SK-N-SH (cell line): Measurements from ENCODE around the gene ZNF575. TPM values are rescaled to one million over a fixed set of nuclear protein-coding genes. Genes with fewer than 3 reads are reported as not detected.

Source experiments
- CTCF ChIA-PET: fragments of 300-600, 350-600 bp; formaldehyde crosslinking; extraction: SDS; loops from one replicate; lab custom pipeline; 2021; lab: Yijun Ruan, JAX
- POLR2A ChIA-PET: fragments of 350-600 bp; sonication (Branson Sonifier 250); formaldehyde crosslinking; extraction: SDS; loops from one replicate; lab custom pipeline; 2020; ENCODE audit warnings: antibody characterized with exemption, inconsistent platforms; lab: Yijun Ruan, JAX
- DNase-seq: peaks from one replicate; pipeline ENCODE4 v3.0.0; 2012
- H2AFZ ChIP-seq: fragments of 200-600 bp; sonication (generic); 2 replicates; pipeline ENCODE4 v1.8.1; 2016; ENCODE audit warnings: antibody characterized with exemption, mild to moderate bottlenecking, low read depth
- H3F3A ChIP-seq: fragments of 200-600 bp; sonication (generic); replicated peaks from 2 replicates; pipeline ENCODE3; 2016; ENCODE audit warnings: antibody characterized with exemption, mild to moderate bottlenecking; ENCODE audit not compliant: insufficient read depth
- H3K27ac ChIP-seq, 2 experiments: fragments of 200-500 bp in 1 of 2; fragments of 200-600 bp in 1 of 2; sonication (Bioruptor generic) in 1 of 2; sonication (generic), shearing (Covaris generic) in 1 of 2; 2 replicates each; pipeline versions ENCODE4 v1.5.1 to v1.6.1; 2014 to 2016; ENCODE audit warnings: low read depth in 2 of 2, inconsistent platforms in 1 of 2, low read length in 1 of 2, mild to moderate bottlenecking in 1 of 2, mixed read lengths in 1 of 2
- H3K27me3 ChIP-seq: fragments of 200-600 bp; sonication (generic), shearing (Covaris generic); 2 replicates; pipeline ENCODE4 v1.6.1; 2016; ENCODE audit warnings: mixed run types; ENCODE audit not compliant: insufficient read depth
- H3K36me3 ChIP-seq, 2 experiments: fragments of 200-500 bp in 1 of 2; fragments of 200-600 bp in 1 of 2; sonication (Bioruptor generic) in 1 of 2; sonication (generic) in 1 of 2; replicated peaks in 1 of 2; 2 replicates each; pipeline versions ENCODE3 to v1.5.1; 2014 to 2016; ENCODE audit warnings: low read length in 1 of 2, mild to moderate bottlenecking in 1 of 2; ENCODE audit not compliant: insufficient read depth in 2 of 2, control insufficient read depth in 1 of 2
- H3K4me1 ChIP-seq, 2 experiments: fragments of 200-500 bp in 1 of 2; fragments of 200-600 bp in 1 of 2; sonication (Bioruptor generic) in 1 of 2; sonication (generic), shearing (Covaris generic) in 1 of 2; 2 replicates each; pipeline versions ENCODE4 v1.5.1 to v1.6.1; 2014 to 2016; ENCODE audit warnings: low read depth in 1 of 2, low read length in 1 of 2, mixed run types in 1 of 2; ENCODE audit not compliant: insufficient read depth in 2 of 2, control insufficient read depth in 1 of 2
- H3K4me2 ChIP-seq: fragments of 200-600 bp; sonication (generic), shearing (Covaris generic); 2 replicates; pipeline ENCODE4 v1.6.1; 2017; ENCODE audit warnings: mixed run types
- H3K4me3 ChIP-seq, 2 experiments: fragments of 200-500 bp in 1 of 2; fragments of 200-600 bp in 1 of 2; sonication (Bioruptor generic) in 1 of 2; sonication (generic), shearing (Covaris generic) in 1 of 2; 2 replicates each; pipeline versions ENCODE4 v1.5.1 to v1.8.1; 2014 to 2016; ENCODE audit warnings: low read depth in 2 of 2, inconsistent platforms in 1 of 2, low read length in 1 of 2, mild to moderate bottlenecking in 1 of 2, mixed read lengths in 1 of 2, moderate library complexity in 1 of 2
- H3K79me2 ChIP-seq: fragments of 200-600 bp; sonication (generic); 2 replicates; pipeline ENCODE4 v1.8.1; 2017; ENCODE audit warnings: mild to moderate bottlenecking; ENCODE audit not compliant: insufficient read depth
- H3K9ac ChIP-seq: fragments of 200-600 bp; sonication (generic); 2 replicates; pipeline ENCODE4 v1.6.1; 2017; ENCODE audit warnings: mixed run types
- H3K9me2 ChIP-seq: fragments of 200-600 bp; sonication (generic); 2 replicates; pipeline ENCODE4 v1.6.1; 2017; ENCODE audit warnings: mixed run types
- H3K9me3 ChIP-seq: fragments of 200-600 bp; sonication (generic); 2 replicates; pipeline ENCODE4 v1.6.1; 2017; ENCODE audit warnings: mixed run types, mild to moderate bottlenecking, moderate library complexity
- H4K20me1 ChIP-seq: fragments of 200-600 bp; sonication (generic); 2 replicates; pipeline ENCODE4 v1.6.1; 2017; ENCODE audit warnings: mild to moderate bottlenecking, mixed run types; ENCODE audit not compliant: insufficient read depth
- CTCF ChIP-seq: fragments of 200-600 bp; sonication (generic); IDR thresholded peaks from 2 replicates; pipeline ENCODE4 v1.6.1; 2017; ENCODE audit warnings: antibody characterized with exemption, mild to moderate bottlenecking, moderate library complexity
- ELF1 ChIP-seq: IDR thresholded peaks from 2 replicates; pipeline ENCODE4 v1.4.0; 2012
- EZH2phosphoT487 ChIP-seq: fragments of 200-600 bp; sonication (generic); IDR thresholded peaks from 2 replicates; pipeline ENCODE4 v1.6.1; 2017; ENCODE audit warnings: low read depth, mixed run types, mild to moderate bottlenecking, antibody characterized with exemption, moderate library complexity, borderline replicate concordance
- FOXM1 ChIP-seq: IDR thresholded peaks from 2 replicates; pipeline ENCODE4 v1.4.0; 2012; ENCODE audit warnings: low read depth, mild to moderate bottlenecking
- JUND ChIP-seq: IDR thresholded peaks from 2 replicates; pipeline ENCODE4 v1.4.0; 2012
- MEF2A ChIP-seq: IDR thresholded peaks from 2 replicates; pipeline ENCODE4 v1.4.0; 2012; ENCODE audit warnings: low read depth, borderline replicate concordance
- MXI1 ChIP-seq: IDR thresholded peaks from 2 replicates; pipeline ENCODE4 v1.6.1; 2012; ENCODE audit warnings: mild to moderate bottlenecking, low read depth, low read length, improper control_type of control experiment
- NRF1 ChIP-seq: IDR thresholded peaks from 2 replicates; pipeline ENCODE4 v1.6.1; 2012; ENCODE audit warnings: low read depth, mild to moderate bottlenecking, low read length
- RCOR1 ChIP-seq: fragments of 150-350 bp; IDR thresholded peaks from 2 replicates; pipeline ENCODE4 v1.6.1; 2017; ENCODE audit warnings: antibody characterized with exemption, low read length
- RXRA ChIP-seq: IDR thresholded peaks from 2 replicates; pipeline ENCODE4 v1.4.0; 2012; ENCODE audit warnings: low read depth, mild to moderate bottlenecking, borderline replicate concordance
- SIN3A ChIP-seq: IDR thresholded peaks from 2 replicates; pipeline ENCODE4 v1.6.1; 2012; ENCODE audit warnings: low read depth, mild to moderate bottlenecking, low read length, moderate library complexity, borderline replicate concordance
- SMC3 ChIP-seq: IDR thresholded peaks from 2 replicates; pipeline ENCODE4 v1.6.1; 2012; ENCODE audit warnings: low read depth, low read length, improper control_type of control experiment
- TCF12 ChIP-seq: IDR thresholded peaks from 2 replicates; pipeline ENCODE4 v1.4.0; 2012
- TEAD4 ChIP-seq: IDR thresholded peaks from 2 replicates; pipeline ENCODE4 v1.4.0; 2012; ENCODE audit warnings: mild to moderate bottlenecking, borderline replicate concordance; ENCODE audit not compliant: insufficient read depth
- polyA plus RNA-seq, 3 experiments: library from polyadenylated mRNA; depleted of rRNA; stranded (reverse); fragments of >200 nt; gene quantifications; 2 replicates each; pipeline ENCODE4 v1.2.3, GENCODE V29; 2012
- TF ChIP-seq, protein P1 (sequence below): IDR thresholded peaks from 2 replicates; pipeline ENCODE4 v1.6.1; 2012; ENCODE audit warnings: mild to moderate bottlenecking, low read depth, low read length, moderate library complexity

Gene ZNF575
- polyA plus RNA-seq, 1 of the 3 experiments (the other 2 are of a cell fraction) = 1.0 TPM

DNA sequence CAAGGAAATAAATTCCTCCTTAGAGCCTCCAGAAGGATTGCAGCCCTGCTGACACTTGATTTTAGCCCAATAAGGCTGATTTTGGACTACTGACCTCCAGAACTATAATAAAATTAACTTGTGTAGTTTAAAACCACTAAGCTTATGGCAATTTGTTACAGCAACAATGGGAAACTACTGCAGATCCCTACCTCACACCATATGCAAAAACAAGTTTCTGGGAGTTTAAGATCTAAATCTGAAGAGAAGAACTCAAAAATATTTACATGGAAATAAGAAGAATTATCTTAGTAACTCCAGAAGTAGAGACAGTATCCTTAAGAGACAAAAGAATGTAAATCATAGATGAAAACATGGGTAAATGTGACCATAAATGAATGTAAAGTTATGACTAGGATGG lies 5.9 kb downstream of the ZNF575 start:
- H3K27ac ChIP-seq = no peak overlapping the region
- H3F3A ChIP-seq = peaks cover 12% of the 10 kb centered on the region
- H4K20me1 ChIP-seq = no peaks in the 10 kb centered on the region
- ChIA-PET CTCF (interaction anchor here (0.7 to 1.2 kb wide), 3 partner anchors 11 to 48 kb away, joined by 3 to 4 read pairs (median 3); no protein-coding TSS in a partner anchor), POLR2A (no interaction called here)
- H2AFZ ChIP-seq = no peak overlapping the region
- no peak overlapping the region for H3K4me2 ChIP-seq
- H3K36me3 ChIP-seq = peaks cover 27 to 28% of the 10 kb centered on the region in 2 experiments
- no peaks in the 10 kb centered on the region for H3K79me2 ChIP-seq
- no peak for DNase-seq
- no peak overlapping the region for H3K9ac ChIP-seq
- H3K27me3 ChIP-seq = no peaks in the 10 kb centered on the region
- H3K9me3 ChIP-seq = no peaks in the 10 kb centered on the region
- no peaks in the 10 kb centered on the region for H3K9me2 ChIP-seq
- no peak overlapping the region for H3K4me3 ChIP-seq
- TF ChIP-seq ELF1 (no peak), RXRA (no peak), EZH2phosphoT487 (no peak), TEAD4 (no peak), RCOR1 (no peak), NRF1 (no peak), SMC3 (no peak), CTCF (no peak), FOXM1 (no peak), JUND (no peak), SIN3A (no peak), MXI1 (no peak), TCF12 (no peak), MEF2A (no peak)
- TF ChIP-seq, protein P1, sequence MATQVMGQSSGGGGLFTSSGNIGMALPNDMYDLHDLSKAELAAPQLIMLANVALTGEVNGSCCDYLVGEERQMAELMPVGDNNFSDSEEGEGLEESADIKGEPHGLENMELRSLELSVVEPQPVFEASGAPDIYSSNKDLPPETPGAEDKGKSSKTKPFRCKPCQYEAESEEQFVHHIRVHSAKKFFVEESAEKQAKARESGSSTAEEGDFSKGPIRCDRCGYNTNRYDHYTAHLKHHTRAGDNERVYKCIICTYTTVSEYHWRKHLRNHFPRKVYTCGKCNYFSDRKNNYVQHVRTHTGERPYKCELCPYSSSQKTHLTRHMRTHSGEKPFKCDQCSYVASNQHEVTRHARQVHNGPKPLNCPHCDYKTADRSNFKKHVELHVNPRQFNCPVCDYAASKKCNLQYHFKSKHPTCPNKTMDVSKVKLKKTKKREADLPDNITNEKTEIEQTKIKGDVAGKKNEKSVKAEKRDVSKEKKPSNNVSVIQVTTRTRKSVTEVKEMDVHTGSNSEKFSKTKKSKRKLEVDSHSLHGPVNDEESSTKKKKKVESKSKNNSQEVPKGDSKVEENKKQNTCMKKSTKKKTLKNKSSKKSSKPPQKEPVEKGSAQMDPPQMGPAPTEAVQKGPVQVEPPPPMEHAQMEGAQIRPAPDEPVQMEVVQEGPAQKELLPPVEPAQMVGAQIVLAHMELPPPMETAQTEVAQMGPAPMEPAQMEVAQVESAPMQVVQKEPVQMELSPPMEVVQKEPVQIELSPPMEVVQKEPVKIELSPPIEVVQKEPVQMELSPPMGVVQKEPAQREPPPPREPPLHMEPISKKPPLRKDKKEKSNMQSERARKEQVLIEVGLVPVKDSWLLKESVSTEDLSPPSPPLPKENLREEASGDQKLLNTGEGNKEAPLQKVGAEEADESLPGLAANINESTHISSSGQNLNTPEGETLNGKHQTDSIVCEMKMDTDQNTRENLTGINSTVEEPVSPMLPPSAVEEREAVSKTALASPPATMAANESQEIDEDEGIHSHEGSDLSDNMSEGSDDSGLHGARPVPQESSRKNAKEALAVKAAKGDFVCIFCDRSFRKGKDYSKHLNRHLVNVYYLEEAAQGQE = no peak
- H3K4me1 ChIP-seq = peaks cover 0 to 5% of the 10 kb centered on the region in 2 experiments; a peak in 1 of 4 replicates
